HepG2 (cell line): ENCODE data around the gene ZNF282. TPM values are rescaled to one million over a fixed set of nuclear protein-coding genes. Genes with fewer than 3 reads are reported as not detected.

Experiments used
- CCAR2 ChIP-seq: fragments of 200-400 bp; formaldehyde crosslinking; optimal IDR thresholded peaks from 2 replicates; pipeline ENCODE3; 2018; ENCODE audit warnings: low read depth, mild to moderate bottlenecking, low read length, moderate library complexity
- CENPBD1 ChIP-seq: sonication (generic); formaldehyde crosslinking; IDR thresholded peaks from 2 replicates; pipeline ENCODE4 v1.8.0; 2022; ENCODE audit warnings: missing genetic modification reagents, low read depth, mild to moderate bottlenecking, borderline replicate concordance
- CERS6 ChIP-seq: sonication (generic); formaldehyde crosslinking; IDR thresholded peaks from 2 replicates; pipeline ENCODE4 v1.5.0; 2020; ENCODE audit warnings: missing genetic modification reagents
- HMG20B ChIP-seq: conservative IDR thresholded peaks from 2 replicates; pipeline ENCODE4 v1.6.1; 2016; ENCODE audit warnings: missing genetic modification reagents, missing compliant biosample characterization
- HNF1A ChIP-seq, 2 experiments: sonication (generic) in 1 of 2; formaldehyde crosslinking in 1 of 2; IDR thresholded peaks; 2 replicates each; pipeline versions ENCODE4 v1.4.0 to v1.6.1; 2016 to 2020; ENCODE audit warnings: borderline replicate concordance in 1 of 2, low read depth in 1 of 2, mild to moderate bottlenecking in 1 of 2, missing genetic modification reagents in 1 of 2
- KMT2A ChIP-seq: sonication (generic); formaldehyde crosslinking; IDR thresholded peaks from 2 replicates; pipeline ENCODE4 v1.4.0; 2020; ENCODE audit warnings: missing genetic modification reagents
- LCORL ChIP-seq, 2 experiments: fragments of 450-650 bp in 1 of 2; sonication (generic) in 1 of 2; formaldehyde crosslinking in 1 of 2; IDR thresholded peaks; 2 replicates each; pipeline versions ENCODE4 v1.5.0 to v1.6.1; 2017 to 2020; ENCODE audit warnings: antibody characterized with exemption in 1 of 2, missing genetic modification reagents in 1 of 2
- NFE2 ChIP-seq: sonication (generic); formaldehyde crosslinking; IDR thresholded peaks from 2 replicates; pipeline ENCODE4 v1.4.0; 2020; ENCODE audit warnings: missing genetic modification reagents
- NFKB2 ChIP-seq: sonication (generic); formaldehyde crosslinking; IDR thresholded peaks from 2 replicates; pipeline ENCODE4 v1.4.0; 2020; ENCODE audit warnings: missing genetic modification reagents, borderline replicate concordance
- PATZ1 ChIP-seq: sonication (generic); formaldehyde crosslinking; IDR thresholded peaks from 2 replicates; pipeline ENCODE4 v1.4.0; 2020; ENCODE audit warnings: missing genetic modification reagents
- SNAPC5 ChIP-seq: sonication (generic); formaldehyde crosslinking; IDR thresholded peaks from 2 replicates; pipeline ENCODE4 v1.8.1; 2023; ENCODE audit warnings: mild to moderate bottlenecking, missing genetic modification reagents, borderline replicate concordance
- TBX3 ChIP-seq: fragments of 450-650 bp; IDR thresholded peaks from 2 replicates; pipeline ENCODE4 v1.6.1; 2017; ENCODE audit warnings: antibody characterized with exemption, mild to moderate bottlenecking, inconsistent platforms, borderline replicate concordance
- ZNF253 ChIP-seq: sonication (generic); formaldehyde crosslinking; IDR thresholded peaks from 2 replicates; pipeline ENCODE4 v1.8.0; 2022; ENCODE audit warnings: mild to moderate bottlenecking, missing genetic modification reagents, borderline replicate concordance
- ZNF530 ChIP-seq: sonication (generic); formaldehyde crosslinking; IDR thresholded peaks from 2 replicates; pipeline ENCODE4 v1.5.0; 2020; ENCODE audit warnings: low read depth, mild to moderate bottlenecking, missing genetic modification reagents
- ZXDC ChIP-seq: sonication (generic); formaldehyde crosslinking; IDR thresholded peaks from 2 replicates; pipeline ENCODE4 v1.5.0; 2020; ENCODE audit warnings: mild to moderate bottlenecking, missing genetic modification reagents
- polyA plus RNA-seq, 8 experiments: library from polyadenylated mRNA; depleted of rRNA in 3 of 8; stranded (reverse) in 7 of 8; unstranded in 1 of 8; fragments of >200 nt; fragmentation: Illumina TruSeq in 4 of 8; extraction: Trizol in 4 of 8; gene quantifications; 2 replicates each; pipeline versions ENCODE4 v1.2.1 to v1.2.3, GENCODE V29; 2011 to 2016; ENCODE audit warnings: low read depth in 4 of 8, missing spikeins in 1 of 8, mixed read lengths in 1 of 8; ENCODE audit not compliant: insufficient read depth in 1 of 8
- total RNA-seq, 5 experiments: library from RNA; depleted of rRNA; stranded (reverse); fragments of >200 nt; fragmentation: Illumina TruSeq; extraction: Trizol; gene quantifications; 2 replicates each; pipeline ENCODE4 v1.2.3, GENCODE V29; 2016; ENCODE audit warnings: low read depth in 1 of 5

The ZNF282 gene
- total and polyA plus RNA-seq, 2 of the 13 experiments (the other 11 are each of a cell fraction or from before 2014, with no cell fraction given), result 9.1 to 20.9 TPM

GRCh38 chr7:149147752-149148653, 47.3 kb upstream of the ZNF282 start (continued):
- no peak for TF ChIP-seq CERS6 (CRISPR knock-in tag)
- TF ChIP-seq ZNF530 (CRISPR knock-in tag), result no peak
- TF ChIP-seq KMT2A (CRISPR knock-in tag), result no peak
- TF ChIP-seq ZXDC (CRISPR knock-in tag), result peak; percentile 26; the same call in 1 of the 2 replicates
- TF ChIP-seq PATZ1 (CRISPR knock-in tag), result peak; percentile 14; the same call in 1 of the 2 replicates
- no peak for TF ChIP-seq ZNF253
- TF ChIP-seq NFE2 (CRISPR knock-in tag), result no peak
- no peak; the same call in 1 of the 2 replicates for TF ChIP-seq NFKB2 (CRISPR knock-in tag)
- TF ChIP-seq LCORL (IDR thresholded peaks at IDR 0.05), result no peak
- TF ChIP-seq LCORL (CRISPR knock-in tag; IDR thresholded peaks at IDR 0.05), result 0 out of 2 replicates have a peak, but pooled peaks have one; percentile 10
- no peak for TF ChIP-seq CCAR2
- TF ChIP-seq CENPBD1, result no peak
- no peak for TF ChIP-seq TBX3
- TF ChIP-seq SNAPC5 (CRISPR knock-in tag), result no peak
- no peak for TF ChIP-seq HNF1A (IDR thresholded peaks at IDR 0.05; ENCODE audit: low read depth)
- no peak for TF ChIP-seq HNF1A (CRISPR knock-in tag; IDR thresholded peaks at IDR 0.05; ENCODE audit: borderline replicate concordance)
- TF ChIP-seq HMG20B (CRISPR knock-in tag), result no peak
